GM12878 (cell line): ENCODE measurements around the gene RAD9A. TPM values are rescaled to one million over a fixed set of nuclear protein-coding genes. Genes with fewer than 3 reads are reported as not detected.

Source experiments
- E2F8 ChIP-seq: fragments of 450-650 bp; IDR thresholded peaks from 2 replicates; pipeline ENCODE4 v1.6.1; 2018; ENCODE audit warnings: mild to moderate bottlenecking, low read depth, moderate library complexity; ENCODE audit not compliant: partially characterized antibody
- FOXM1 ChIP-seq: IDR thresholded peaks from 2 replicates; pipeline ENCODE4 v1.6.1; 2012; ENCODE audit warnings: low read depth, mild to moderate bottlenecking, inconsistent platforms, low read length, moderate library complexity
- JUNB ChIP-seq: IDR thresholded peaks from 2 replicates; pipeline ENCODE4 v1.6.1; 2016; ENCODE audit warnings: antibody characterized with exemption, mild to moderate bottlenecking
- MLLT1 ChIP-seq: fragments of 450-650 bp; IDR thresholded peaks from 2 replicates; pipeline ENCODE4 v1.6.1; 2016; ENCODE audit warnings: mild to moderate bottlenecking
- MYC ChIP-seq: IDR thresholded peaks from 2 replicates; pipeline ENCODE4 v1.6.1; 2011; ENCODE audit warnings: mild to moderate bottlenecking, low read length, moderate library complexity, inconsistent platforms; ENCODE audit not compliant: insufficient read depth, insufficient replicate concordance, insufficient read length, severe bottlenecking
- NRF1 ChIP-seq: conservative IDR thresholded peaks from 2 replicates; pipeline ENCODE4 v1.6.1; 2011; ENCODE audit warnings: mild to moderate bottlenecking, low read depth, low read length, improper control_type of control experiment
- PAX5 ChIP-seq: IDR thresholded peaks from 2 replicates; pipeline ENCODE4 v1.6.1; 2011; ENCODE audit warnings: low read depth, low read length, borderline replicate concordance
- RAD51 ChIP-seq: fragments of 450-650 bp; IDR thresholded peaks from 2 replicates; pipeline ENCODE4 v1.6.1; 2016; ENCODE audit warnings: moderate library complexity, mild to moderate bottlenecking, inconsistent platforms
- SMARCA5 ChIP-seq: fragments of 450-650 bp; IDR thresholded peaks from 2 replicates; pipeline ENCODE4 v1.6.1; 2017; ENCODE audit warnings: mild to moderate bottlenecking
- TBL1XR1 ChIP-seq: IDR thresholded peaks from 2 replicates; pipeline ENCODE4 v1.6.1; 2012; ENCODE audit warnings: low read depth, low read length, improper control_type of control experiment
- TCF12 ChIP-seq: IDR thresholded peaks from 2 replicates; pipeline ENCODE4 v1.6.1; 2011; ENCODE audit warnings: low read depth, mild to moderate bottlenecking, low read length
- ZNF207 ChIP-seq: fragments of 450-650 bp; IDR thresholded peaks from 2 replicates; pipeline ENCODE4 v1.6.1; 2014; ENCODE audit warnings: antibody characterized with exemption, mild to moderate bottlenecking, borderline replicate concordance
- ZNF592 ChIP-seq: fragments of 450-650 bp; IDR thresholded peaks from 2 replicates; pipeline ENCODE4 v1.6.1; 2017; ENCODE audit warnings: mild to moderate bottlenecking, moderate library complexity
- ZSCAN29 ChIP-seq: fragments of 450-650 bp; IDR thresholded peaks from 2 replicates; pipeline ENCODE4 v1.6.1; 2017; ENCODE audit warnings: mild to moderate bottlenecking, moderate library complexity
- polyA plus RNA-seq, 11 experiments: library from polyadenylated mRNA; depleted of rRNA in 4 of 11; unstranded in 6 of 11; stranded (reverse) in 5 of 11; fragments of >200 nt; fragmentation: Nextera tagmentation in 4 of 11; fragmentation: Illumina TruSeq in 1 of 11; extraction: Ambion mirVana in 4 of 11; extraction: Trizol in 1 of 11; gene quantifications; 1 replicate in 1 of 11; 2 replicates in 10 of 11; pipeline versions ENCODE4 v1.2.1 to v1.2.3, GENCODE V29; 2011 to 2016; ENCODE audit warnings: inconsistent platforms in 2 of 11, missing spikeins in 2 of 11, low read depth in 1 of 11
- total RNA-seq, 4 experiments: library from RNA; depleted of rRNA in 3 of 4; stranded (reverse); fragments of >200 nt in 3 of 4; fragmentation: Illumina TruSeq in 1 of 4; extraction: Trizol in 1 of 4; gene quantifications; 2 replicates each; pipeline versions ENCODE4 v1.2.1 to v1.2.3, GENCODE V29; 2013 to 2021
- TF ChIP-seq, protein P1 (sequence below), 3 experiments: IDR thresholded peaks in 2 of 3; conservative IDR thresholded peaks in 1 of 3; 2 replicates each; pipeline ENCODE4 v1.5.1; 2011; ENCODE audit warnings: low read depth in 3 of 3, low read length in 3 of 3, mild to moderate bottlenecking in 3 of 3, control low read depth in 2 of 3, moderate library complexity in 2 of 3, inconsistent platforms in 1 of 3, mixed read lengths in 1 of 3; ENCODE audit not compliant: control insufficient read depth in 2 of 3, insufficient read depth in 1 of 3; ENCODE audit errors: extremely low read depth in 1 of 3
- TF ChIP-seq, protein P2 (sequence below): fragments of 450-650 bp; IDR thresholded peaks from 2 replicates; pipeline ENCODE4 v1.6.1; 2017; ENCODE audit warnings: mild to moderate bottlenecking, low read depth, inconsistent platforms; ENCODE audit not compliant: poor library complexity, severe bottlenecking

Gene RAD9A
- total and polyA plus RNA-seq, 10 of the 15 experiments (the other 5 are each of a cell fraction or from before 2014, with no cell fraction given) = 1.1 to 36.2 (median 19.8) TPM

DNA sequence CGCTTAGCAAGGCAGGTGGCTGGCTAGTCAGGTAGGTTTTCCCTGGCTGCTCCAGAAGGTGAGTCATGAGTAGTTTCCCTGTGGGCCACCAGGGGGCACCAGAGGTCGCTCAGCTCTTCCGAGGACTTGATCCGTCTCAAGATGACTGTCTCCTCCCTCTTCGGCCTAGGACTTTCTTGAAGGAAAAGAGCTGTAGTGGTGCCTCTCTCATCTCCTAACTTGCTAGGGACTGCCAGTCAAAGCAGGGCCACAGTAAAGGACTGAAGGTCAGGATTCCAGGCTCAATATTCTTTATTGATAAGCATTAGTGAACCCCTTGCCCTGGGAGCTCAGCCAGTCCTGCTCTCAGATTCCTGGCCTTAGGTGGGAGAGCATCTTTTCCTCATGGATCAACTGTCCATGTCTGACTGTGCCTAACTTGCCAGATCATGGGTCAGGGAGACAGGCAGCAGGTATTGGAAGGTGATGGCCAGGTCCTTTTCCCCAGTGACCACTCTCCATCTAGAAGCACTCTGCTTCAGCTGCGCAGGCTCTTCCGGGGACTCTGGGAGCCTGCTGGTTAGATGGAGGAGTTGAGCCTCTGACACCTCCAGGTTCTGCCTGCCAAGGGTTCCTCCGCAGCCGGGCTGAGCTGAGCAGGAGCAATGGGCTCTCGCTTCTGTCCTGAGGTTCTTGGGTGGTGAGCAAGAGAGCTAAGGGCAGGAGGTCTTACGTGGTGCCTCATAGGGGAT is 40.3 kb upstream of the RAD9A start (continued):
- TF ChIP-seq E2F8 = no peak
- no peak; the same call in 1 of the 2 replicates for TF ChIP-seq JUNB
- TF ChIP-seq TBL1XR1 = peak; percentile 23; the same call in 1 of the 2 replicates
- TF ChIP-seq TCF12 = 0 out of 2 replicates have a peak, but pooled peaks have one; percentile 8
- TF ChIP-seq SMARCA5 = peak; percentile 37; the same call in 1 of the 2 replicates
- peak; percentile 35; the same call in 1 of the 2 replicates for TF ChIP-seq MLLT1
- TF ChIP-seq FOXM1 = no peak
- TF ChIP-seq PAX5 = 0 out of 2 replicates have a peak, but pooled peaks have one; percentile 8
- TF ChIP-seq MYC = no peak
- TF ChIP-seq, protein P1, sequence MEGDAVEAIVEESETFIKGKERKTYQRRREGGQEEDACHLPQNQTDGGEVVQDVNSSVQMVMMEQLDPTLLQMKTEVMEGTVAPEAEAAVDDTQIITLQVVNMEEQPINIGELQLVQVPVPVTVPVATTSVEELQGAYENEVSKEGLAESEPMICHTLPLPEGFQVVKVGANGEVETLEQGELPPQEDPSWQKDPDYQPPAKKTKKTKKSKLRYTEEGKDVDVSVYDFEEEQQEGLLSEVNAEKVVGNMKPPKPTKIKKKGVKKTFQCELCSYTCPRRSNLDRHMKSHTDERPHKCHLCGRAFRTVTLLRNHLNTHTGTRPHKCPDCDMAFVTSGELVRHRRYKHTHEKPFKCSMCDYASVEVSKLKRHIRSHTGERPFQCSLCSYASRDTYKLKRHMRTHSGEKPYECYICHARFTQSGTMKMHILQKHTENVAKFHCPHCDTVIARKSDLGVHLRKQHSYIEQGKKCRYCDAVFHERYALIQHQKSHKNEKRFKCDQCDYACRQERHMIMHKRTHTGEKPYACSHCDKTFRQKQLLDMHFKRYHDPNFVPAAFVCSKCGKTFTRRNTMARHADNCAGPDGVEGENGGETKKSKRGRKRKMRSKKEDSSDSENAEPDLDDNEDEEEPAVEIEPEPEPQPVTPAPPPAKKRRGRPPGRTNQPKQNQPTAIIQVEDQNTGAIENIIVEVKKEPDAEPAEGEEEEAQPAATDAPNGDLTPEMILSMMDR (IDR thresholded peaks at IDR 0.05 in 2 of 3, conservative IDR thresholded peaks at IDR 0.05 in 1 of 3; ENCODE audit: control insufficient read depth in 2 of 3, extremely low read depth in 1 of 3, insufficient read depth in 1 of 3, low read depth in 3 of 3, low read length in 3 of 3) = peak; percentile 91 to 94 (median 93); a peak in 5 of 6 replicates
- no peak for TF ChIP-seq RAD51
- TF ChIP-seq ZNF592 = peak; percentile 12; the same call in 1 of the 2 replicates
- no peak for TF ChIP-seq NRF1
- TF ChIP-seq ZSCAN29 = no peak
- TF ChIP-seq, protein P2, sequence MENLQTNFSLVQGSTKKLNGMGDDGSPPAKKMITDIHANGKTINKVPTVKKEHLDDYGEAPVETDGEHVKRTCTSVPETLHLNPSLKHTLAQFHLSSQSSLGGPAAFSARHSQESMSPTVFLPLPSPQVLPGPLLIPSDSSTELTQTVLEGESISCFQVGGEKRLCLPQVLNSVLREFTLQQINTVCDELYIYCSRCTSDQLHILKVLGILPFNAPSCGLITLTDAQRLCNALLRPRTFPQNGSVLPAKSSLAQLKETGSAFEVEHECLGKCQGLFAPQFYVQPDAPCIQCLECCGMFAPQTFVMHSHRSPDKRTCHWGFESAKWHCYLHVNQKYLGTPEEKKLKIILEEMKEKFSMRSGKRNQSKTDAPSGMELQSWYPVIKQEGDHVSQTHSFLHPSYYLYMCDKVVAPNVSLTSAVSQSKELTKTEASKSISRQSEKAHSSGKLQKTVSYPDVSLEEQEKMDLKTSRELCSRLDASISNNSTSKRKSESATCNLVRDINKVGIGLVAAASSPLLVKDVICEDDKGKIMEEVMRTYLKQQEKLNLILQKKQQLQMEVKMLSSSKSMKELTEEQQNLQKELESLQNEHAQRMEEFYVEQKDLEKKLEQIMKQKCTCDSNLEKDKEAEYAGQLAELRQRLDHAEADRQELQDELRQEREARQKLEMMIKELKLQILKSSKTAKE = peak; percentile 26
- no peak for TF ChIP-seq ZNF207
